ENCODE results near the gene BET1L.

Gene BET1L

DNA sequence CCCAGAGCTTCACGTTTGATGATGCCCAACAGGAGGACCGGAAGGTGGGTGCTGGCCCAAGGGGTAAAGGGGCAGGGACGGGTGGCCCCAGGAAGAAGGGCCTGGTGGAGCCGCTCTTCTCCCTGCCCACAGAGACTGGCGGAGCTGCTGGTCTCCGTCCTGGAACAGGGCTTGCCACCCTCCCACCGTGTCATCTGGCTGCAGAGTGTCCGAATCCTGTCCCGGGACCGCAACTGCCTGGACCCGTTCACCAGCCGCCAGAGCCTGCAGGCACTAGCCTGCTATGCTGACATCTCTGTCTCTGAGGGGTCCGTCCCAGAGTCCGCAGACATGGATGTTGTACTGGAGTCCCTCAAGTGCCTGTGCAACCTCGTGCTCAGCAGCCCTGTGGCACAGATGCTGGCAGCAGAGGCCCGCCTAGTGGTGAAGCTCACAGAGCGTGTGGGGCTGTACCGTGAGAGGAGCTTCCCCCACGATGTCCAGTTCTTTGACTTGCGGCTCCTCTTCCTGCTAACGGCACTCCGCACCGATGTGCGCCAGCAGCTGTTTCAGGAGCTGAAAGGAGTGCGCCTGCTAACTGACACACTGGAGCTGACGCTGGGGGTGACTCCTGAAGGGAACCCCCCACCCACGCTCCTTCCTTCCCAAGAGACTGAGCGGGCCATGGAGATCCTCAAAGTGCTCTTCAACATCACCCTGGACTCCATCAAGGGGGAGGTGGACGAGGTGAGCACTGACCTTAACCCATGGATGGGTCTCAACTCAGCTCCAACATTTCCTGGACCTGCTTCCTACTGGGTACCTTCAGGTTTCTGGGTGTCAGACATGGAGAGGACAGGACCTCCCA lies 2.3 kb upstream of the BET1L start:
- DNase-seq (ENCODE audit: low read depth), result no peak

DNA sequence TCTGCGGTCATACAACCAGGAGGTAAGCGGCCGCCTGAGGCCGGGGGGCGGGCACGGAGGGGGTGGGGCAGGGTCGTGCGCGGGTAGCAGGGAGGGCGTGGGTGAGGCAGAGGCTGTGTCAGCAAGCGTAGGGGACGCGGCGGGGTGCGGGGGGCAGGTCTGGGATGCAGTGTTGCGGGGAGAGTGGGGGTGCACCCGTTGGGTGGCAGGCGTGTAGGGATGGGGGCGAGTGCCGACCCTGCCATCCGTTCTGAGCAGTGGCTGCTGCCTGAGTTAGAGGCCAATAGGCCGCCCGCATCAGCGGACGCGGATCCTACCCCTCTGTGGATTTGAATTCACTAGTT lies 1.7 kb upstream of the BET1L start:
- no peak for DNase-seq (ENCODE audit: low read depth)

DNA sequence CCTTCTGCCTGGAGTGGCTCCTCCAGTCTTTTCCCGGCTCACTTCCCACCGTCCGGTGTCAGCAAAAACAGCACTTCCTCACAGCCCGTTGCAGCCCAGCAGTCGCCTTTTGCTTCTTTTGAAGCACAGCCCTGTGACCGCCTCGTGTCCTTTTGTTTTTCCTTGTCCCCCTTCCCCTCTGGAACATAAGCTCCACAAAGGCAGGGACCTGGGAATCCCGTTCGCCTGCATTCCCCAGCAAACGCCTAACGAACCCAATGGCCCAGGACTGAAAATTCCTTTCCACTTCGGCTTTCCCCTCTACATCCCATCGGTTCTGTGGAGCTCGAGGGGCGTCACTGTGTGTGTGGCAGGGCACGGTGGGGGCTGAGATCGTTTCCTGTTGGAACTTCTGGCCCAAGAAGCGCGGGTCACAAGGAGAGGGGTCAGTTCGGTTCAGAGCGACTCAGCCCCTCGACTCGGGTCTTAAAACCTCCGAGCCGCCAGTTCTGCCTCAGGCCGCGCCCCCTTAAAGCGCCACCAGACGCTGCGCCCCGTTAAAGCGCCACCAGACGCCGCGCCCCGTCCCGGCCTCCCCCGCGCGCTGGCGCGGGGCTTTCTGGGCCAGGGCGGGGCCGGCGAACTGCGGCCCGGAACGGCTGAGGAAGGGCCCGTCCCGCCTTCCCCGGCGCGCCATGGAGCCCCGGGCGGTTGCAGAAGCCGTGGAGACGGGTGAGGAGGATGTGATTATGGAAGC lies 1.1 kb upstream of the BET1L start:
- DNase-seq (ENCODE audit: low read depth), result peak; percentile 73

DNA sequence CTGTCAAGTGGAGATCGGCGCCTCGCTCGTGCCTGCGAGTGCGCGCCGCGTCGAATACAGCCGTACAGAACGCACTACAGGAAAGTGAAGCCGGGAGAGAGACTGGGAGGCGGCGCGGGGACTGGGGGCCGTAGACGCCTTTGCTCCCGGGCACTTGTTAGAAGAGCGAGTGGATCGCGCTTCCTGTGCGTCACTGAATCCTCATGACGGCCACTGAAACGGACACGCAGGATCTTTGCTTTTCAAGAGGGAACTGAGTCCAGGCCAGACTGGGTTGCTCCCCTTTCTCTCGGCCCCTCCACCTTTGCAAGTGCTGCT lies 623 bp upstream of the BET1L start:
- no peak for DNase-seq (ENCODE audit: low read depth)

DNA sequence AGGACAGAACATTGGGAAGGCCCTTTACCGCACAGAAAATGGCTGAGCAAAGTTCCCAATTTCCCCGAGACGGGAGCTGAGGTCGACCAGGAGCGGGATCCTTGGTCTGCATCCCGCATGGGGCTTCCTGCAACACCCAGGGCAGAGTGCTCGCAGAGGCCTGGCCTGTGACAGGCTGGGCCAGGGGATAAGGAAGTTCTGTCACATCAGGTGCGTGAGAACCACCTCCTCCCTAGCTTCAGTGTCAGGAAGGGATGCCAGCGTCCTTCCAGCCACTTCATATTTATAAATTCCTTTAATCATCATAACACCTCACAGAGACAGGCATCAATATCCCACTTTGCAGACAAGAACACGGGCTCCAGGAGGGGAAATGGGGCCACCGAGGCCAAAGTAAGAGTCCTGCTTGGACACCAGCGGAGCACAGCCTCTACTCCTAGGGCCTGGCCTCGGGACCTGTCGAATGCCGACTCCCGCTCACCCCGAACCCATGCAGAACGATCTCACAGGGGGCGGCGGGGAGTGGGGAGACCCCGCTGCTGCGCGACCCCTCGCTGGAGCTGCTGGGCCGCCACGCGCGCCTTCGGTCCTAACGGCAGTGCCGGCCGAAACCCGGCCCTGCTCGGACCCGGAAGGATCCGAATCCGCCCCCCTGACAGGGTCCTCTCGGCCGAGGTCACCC lies 532 bp downstream of the BET1L start:
- DNase-seq (ENCODE audit: low read depth), result no peak

DNA sequence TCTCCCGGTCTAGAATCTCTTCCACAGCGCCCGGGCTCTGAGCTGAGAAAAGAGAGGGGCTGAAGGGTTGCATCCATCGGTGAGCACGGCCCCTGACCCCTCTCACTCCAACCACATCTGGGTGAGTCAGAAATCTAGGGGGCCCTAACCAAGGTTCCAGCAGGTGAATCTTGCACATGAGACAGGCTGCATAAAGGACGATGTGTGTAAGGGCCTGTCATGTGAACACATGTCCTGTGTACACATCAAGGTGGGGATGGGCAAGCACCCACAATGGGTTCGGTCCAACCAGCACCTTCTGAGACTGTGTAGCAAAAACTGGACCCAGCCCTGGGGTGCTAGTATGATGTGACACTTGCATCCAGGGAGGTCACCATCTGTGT lies 1.2 kb downstream of the BET1L start:
- DNase-seq (ENCODE audit: low read depth), result no peak

DNA sequence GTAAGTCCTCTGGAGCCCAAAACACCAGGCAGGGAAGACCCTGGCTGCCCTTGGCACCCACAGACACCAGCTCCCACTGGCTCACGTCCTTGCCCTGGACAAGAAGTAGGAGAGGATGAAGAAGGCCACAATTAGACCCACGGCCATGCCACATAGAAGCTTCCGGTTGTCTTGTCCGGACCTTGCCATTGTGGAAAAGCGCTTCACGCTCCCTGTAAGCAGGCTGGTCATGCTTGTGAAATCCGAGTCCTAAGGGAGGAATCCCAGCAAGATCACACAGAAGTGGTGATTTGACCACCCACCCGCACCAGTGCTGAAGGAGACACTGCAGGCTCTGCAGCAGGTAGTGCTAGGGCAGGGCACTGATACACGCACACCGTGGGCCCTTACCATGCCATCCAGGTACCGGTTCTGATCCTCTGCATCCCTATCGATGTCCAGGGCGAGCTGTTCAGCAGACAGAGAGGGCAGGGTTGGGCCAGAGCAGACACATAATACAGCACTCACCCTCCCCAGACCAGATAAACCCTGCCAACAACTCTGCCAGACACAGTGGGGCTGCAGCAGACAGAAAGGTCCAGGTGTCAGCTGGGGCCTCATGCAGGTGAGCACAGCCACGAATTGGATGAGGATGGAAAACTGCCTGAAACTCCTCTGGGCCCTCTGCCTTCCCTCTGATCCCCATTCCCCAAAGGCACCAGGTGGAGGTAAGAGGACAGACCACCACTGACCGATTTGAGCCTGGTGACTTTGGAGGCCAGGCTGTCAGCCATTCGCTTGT lies 1.8 kb downstream of the BET1L start:
- no peak for DNase-seq (ENCODE audit: low read depth)

DNA sequence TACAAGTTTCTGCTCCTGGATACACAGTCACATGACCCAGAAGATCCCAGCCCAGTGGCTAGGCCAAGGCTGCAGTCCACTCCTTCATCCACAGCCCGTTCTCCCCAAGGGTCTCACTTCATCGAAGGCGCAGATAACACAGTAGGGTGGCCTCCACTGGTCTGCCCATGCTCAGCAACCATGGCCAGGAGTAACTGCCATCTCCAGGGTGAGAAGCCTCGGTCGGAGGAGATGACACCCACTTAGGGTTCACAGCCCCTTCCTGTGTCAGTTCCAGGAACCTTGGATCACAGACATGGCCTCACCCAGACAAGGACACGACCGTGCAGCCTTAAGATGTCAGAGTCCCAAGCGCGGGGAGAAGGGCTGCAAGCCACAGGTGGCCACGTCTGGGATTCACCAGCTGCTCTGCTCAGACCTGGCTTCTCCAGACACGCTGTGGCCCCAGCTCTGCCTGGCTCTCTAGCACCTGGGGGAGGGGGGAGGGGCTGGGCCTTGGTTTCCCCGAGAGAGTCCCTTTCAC lies 2.6 kb downstream of the BET1L start:
- no peak for DNase-seq (ENCODE audit: low read depth)

DNA sequence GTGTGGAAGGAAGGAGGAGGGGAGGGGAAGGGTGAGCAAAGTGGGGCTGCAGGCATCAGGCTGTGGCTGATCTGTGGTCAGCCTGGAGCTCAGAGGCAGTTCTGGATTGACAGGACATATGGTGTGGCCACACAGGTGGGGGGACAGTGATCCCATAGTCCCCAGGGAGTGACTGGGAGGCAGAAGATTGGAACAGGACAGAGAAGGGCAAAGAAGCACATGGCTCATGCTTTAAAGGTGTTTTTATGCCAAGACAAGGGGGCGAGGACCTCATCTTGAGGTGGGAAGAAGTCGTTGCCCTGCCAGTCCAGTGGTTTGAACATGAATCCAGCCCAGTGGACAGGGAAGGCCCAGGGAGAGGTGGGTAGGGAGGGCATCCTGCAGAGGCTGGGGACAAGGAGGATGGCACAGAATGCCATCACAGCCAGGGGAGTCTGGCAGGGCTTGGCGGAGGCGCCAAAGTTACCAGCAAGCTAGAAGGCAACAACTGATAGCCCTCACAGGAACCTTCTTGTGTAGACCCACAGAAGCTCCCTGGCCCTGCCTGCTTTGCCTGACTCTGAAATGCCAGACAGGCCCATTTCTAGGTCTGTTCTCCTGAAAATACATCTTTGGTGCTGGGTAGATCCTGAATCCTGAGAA lies 3.1 kb downstream of the BET1L start:
- DNase-seq (ENCODE audit: low read depth), result no peak

DNA sequence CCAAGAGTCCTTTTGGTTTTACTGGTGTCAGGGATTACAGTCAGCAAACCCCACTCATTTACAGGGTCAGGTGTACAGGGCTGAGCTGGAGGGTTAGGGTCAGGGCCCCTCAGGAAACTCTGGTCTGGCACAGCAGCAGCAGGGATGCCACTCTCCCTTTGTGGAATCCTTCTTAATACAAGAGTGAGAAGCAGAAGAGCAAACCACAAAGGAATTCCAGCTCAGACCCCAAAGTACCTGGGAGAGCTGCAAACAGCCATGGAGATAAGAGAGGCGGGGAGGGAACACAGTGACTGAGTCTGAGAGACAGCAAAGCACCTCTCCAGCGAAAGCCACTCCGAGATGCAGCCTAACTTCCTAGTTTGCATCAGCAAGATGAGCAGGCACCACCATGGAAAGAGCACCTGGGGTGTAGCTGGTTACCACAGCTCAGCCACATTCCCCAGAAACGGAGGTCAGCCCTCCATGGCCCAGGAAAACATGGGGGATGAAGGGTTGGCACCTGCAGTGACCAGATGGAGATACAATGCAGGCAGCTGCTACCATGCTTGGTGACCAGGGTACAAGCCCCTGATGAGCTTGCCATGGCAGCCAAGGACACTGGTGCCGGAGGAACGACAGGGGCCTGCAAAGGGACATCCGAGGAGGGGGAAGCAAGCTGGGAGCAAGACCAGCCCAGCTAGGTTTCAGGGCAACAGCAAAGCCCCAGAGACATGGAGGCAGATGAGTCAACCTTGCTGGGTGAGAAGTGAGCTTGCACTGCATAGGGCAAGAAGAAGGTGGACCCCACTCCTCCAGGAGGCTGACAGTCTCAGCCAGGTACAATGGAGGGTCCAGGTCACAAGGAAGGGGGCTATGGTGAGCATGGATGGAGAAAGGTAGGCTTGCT lies 3.9 kb downstream of the BET1L start:
- no peak for DNase-seq (ENCODE audit: low read depth)

DNA sequence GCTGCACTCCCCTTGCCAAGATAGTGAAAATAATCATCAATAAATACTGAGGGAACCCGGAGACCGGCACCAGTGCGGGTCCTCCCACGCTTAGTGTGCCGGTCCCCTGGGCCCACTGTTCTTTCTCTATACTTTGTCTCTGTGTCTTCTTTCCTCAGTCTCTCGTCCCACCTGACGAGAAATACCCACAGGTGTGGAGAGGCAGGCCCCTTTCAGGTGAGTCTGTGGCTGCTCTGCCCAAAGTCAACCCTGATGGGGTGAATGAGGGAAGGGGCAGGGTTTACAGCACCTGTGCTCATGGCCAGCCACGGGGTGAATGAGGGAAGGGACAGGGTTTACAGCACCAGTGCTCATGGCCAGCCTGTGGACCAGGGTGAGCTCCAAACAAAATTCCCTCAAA lies 4.7 kb downstream of the BET1L start:
- DNase-seq (ENCODE audit: low read depth), result no peak

DNA sequence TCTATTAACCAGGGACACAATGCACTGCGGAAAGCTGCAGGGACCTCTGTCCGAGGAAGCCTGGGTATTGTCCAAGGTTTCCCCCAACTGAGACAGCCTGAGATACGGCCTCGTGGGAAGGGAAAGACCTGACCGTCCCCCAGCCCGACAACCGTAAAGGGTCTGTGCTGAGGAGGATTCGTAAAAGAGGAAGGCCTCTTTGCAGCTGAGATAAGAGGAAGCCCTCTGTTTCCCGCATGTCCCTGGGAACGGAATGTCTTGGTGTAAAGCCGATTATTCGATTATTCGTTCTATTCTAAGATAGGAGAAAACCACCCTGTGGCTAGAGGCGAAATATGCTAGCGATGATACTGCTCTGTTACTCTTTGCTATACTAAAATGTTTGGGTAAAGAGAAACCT lies 5.2 kb downstream of the BET1L start:
- DNase-seq (ENCODE audit: low read depth), result no peak

DNA sequence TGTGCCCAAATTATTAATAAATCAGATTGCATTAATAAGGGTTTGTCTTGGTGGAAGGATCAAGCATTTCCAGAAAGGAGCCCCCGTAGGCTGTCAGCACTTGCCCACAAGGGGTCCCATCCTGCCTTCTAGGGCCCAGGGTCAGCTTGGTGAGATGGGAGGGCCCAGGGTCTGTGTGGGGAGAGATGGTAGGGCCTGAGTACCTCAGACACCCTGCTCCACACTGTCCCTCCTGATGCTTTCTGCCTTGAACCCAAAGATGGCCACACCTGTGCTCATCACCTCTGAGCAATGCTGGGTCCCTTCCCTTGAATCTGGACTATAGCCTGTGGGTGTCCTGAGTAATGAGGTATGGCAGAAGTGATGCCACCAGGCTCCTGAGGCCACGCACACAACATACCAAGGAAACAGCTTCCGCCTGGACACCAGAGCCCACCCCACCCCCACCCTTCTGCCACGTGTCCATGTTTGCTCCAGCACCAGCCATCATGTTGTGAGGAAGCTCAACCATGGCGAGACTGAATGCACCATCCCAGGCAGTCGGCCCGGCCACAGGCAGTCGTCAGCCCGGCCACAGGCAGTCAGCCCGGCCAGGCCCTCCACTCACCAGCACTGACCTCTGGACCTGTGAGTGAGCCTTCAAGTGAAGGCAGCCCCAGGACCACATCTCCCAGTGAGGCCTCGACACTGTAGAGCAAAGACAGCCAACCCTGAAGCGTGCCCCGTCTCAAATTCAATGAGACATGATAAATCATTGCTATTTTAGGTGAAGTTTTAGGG lies 6.8 kb downstream of the BET1L start:
- no peak for DNase-seq (ENCODE audit: low read depth)

DNA sequence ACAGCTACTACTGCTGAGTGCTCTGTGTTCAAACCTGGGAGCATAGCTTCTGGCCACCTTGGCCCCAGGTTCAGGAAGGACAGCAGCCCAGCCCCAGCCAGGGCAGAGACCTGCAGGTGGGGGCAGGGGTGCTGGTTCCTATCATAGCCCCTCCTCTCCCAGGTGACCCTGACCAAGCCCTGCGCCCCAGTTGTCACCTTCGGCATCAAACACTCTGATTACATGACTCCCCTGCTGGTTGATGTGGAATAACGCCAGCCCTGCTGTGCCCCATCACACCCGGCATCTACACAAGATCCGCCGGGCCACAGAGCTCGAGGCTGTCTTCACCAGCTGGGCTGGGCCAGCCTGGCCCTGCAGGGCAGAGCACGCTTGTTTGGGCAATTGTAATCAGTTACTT lies 7.4 kb downstream of the BET1L start:
- no peak for DNase-seq (ENCODE audit: low read depth)

DNA sequence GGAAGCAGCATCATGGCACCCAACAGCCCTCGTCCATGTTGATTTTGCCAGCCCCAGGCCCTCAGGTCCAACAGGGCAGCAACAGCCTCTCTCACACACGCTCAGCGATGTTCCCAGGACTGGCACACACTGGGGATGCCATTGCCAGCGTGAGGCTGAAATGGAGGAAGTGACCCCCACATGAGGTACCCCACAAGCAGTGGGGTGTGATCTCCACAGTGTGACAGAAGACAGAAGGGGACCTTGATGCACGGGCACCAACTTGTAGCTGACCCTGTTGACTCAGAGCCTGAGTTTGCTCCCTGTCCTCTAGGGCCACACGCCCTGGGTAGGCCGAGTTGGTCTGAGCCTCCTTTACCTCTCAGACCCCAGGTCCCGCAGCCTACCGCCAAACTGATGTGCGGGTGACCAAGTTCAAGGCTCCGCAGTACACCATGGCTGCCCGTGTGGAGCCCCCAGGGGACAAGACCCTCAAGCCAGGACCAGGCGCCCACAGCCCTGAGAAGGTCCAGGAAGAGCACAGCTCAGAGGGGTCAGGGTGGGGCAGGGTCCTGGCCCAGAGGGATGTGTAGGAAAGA lies 8.1 kb downstream of the BET1L start:
- DNase-seq (ENCODE audit: low read depth), result no peak

DNA sequence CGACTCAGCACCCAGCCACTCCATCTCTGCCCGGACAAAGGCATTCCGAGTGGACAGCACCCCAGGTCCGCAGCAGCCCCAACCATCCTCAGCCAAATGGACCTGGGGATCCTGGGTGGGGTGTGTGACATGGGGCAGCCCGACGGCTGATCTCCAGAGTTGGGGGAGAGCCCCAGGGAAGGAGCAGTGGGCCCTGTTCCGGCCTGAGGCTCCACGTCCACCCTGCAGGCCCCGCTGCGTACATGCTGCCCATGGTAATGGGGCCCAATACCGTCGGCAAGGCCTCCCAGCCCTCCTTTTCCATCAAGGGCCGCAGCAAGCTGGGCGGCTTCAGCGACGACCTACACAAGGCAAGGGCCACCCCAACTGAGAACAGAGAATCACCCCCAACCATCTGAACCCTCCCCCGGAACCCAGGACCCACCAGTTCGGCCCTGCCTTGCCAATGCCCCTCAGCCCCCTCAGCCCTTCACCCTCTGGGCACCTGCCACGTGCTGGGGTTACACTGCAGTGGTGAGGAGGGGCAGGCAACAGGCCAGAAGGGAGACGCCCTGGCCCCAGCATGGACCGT lies 8.9 kb downstream of the BET1L start:
- DNase-seq (ENCODE audit: low read depth), result no peak

DNA sequence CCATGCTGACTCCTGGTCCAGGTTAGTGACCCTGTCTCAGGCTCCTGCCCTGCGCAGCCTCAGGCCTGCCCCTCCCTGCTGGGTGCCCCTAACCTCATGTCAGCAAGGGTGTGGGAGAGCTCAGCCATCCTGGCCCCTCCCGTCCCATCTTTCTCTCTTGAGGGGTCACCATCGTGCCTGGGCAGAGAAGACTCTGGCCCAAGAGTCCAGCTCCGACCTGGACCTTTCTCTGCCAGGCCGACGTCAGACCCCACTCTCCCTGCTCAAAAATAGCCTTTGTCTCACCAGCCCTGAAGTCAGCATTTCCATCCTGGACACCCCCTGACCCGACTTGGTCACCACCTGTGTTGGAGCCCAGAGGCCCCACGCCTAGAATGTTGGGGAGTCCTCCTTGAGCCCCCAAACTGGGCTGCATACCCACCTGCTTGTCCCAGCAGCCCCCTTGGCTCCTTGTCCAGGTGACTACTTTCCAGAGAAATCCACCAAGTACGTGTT lies 9.4 kb downstream of the BET1L start:
- no peak for DNase-seq (ENCODE audit: low read depth)

DNA sequence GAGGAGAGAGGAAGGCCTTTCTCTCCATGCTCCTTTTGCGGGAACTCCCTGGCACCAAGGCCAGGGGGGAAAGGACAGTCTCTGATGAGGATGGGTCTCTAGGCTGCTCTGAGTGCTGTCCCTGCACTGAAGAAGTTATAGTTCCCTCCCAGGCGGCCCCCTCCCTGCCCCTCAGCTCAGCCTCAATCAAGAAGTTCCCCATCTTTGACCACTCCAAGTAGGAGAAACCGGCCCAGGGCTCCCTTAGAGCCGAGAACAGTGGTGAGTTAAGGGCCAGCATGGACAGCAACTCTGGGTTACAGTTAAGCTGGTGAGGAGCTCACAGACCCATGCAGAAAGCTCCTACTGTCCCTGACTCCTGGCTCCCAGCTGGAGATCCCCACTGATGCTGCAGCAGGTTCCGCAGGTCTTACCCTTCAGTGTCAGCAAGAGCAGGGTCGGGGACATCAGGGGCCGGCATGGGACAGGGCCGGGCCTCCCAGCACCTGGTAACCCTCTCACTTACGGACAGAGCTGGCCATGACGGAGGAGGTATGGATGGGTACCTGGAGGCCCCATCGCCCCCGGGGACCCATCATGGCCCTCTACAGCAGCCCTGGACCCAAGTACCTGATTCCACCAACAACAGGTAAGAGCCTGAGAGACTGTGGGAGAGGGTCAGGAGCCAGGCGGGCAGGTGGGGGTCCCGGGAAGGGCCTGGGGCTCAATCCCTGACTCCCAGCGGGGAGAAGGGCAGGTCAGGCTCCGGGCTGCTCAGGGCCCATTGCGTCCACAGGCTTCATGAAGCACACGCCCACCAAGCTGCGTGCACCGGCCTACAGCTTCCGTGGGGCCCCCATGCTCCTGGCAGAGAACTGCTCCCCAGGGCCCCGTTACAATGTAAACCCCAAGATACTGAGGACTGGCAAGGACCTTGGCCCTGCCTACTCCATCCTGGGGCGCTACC lies 10.1 kb downstream of the BET1L start:
- no peak for DNase-seq (ENCODE audit: low read depth)

Measured in stimulated activated CD8-positive, alpha-beta memory T cell treated with anti-CD3 and anti-CD28 coated beads, Interleukin-4, amount 100 ng/mL, for 24 hours (primary cell).